Upper lobe of left lung (tissue), 6 donors: ENCODE results near the gene CCT7. TPM values are rescaled to one million over a fixed set of nuclear protein-coding genes. Genes with fewer than 3 reads are reported as not detected.
A peak's percentile ranks its signal among the peaks of the same experiment; 100 is the strongest.
"Not testable (repeated sequence)": the region's sequence is repeated elsewhere in the genome, so short reads cannot be mapped to it uniquely, and the experiment has no call there.

Experiments used
- ATAC-seq, 2 donors: fragments of 200-7000 bp; cut with Tn5 transposase; one replicate each; pipeline ENCODE4 v1.9.1; 2022; ENCODE audit warnings: mild to moderate bottlenecking in 2 of 2, moderate library complexity in 2 of 2; ENCODE audit not compliant: low FRiP score in 2 of 2
- DNase-seq, 2 donors: peaks; one replicate each; pipeline ENCODE4 v3.0.0-alpha.2; 2019 to 2020
- H3K27ac ChIP-seq, 4 donors: fragments of 200-600 bp; sonication (generic); one replicate each; pipeline ENCODE4 v1.5.1; 2016 to 2019
- H3K27me3 ChIP-seq, 4 donors: fragments of 200-600 bp; sonication (generic); one replicate each; pipeline ENCODE4 v1.5.1; 2017 to 2019
- H3K36me3 ChIP-seq, 4 donors: fragments of 200-600 bp; sonication (generic); one replicate each; pipeline ENCODE4 v1.5.1; 2016 to 2019
- H3K4me1 ChIP-seq, 4 donors: fragments of 200-600 bp; sonication (generic); one replicate each; pipeline ENCODE4 v1.5.1; 2018 to 2019
- H3K4me3 ChIP-seq, 4 donors: fragments of 200-600 bp; sonication (generic); one replicate each; pipeline ENCODE4 v1.5.1; 2017 to 2019; ENCODE audit warnings: mild to moderate bottlenecking in 2 of 4, moderate library complexity in 1 of 4
- H3K9me3 ChIP-seq, 4 donors: fragments of 200-600 bp; sonication (generic); one replicate each; pipeline ENCODE4 v1.5.1; 2018 to 2019
- CTCF ChIP-seq, 6 experiments: fragments of 450-650 bp in 4 of 6; fragments of 200-600 bp in 2 of 6; sonication (generic) in 2 of 6; IDR thresholded peaks; one replicate each; pipeline ENCODE4 v1.5.1; 2016 to 2019; ENCODE audit warnings: antibody characterized with exemption in 6 of 6
- EP300 ChIP-seq, 4 donors: sonication (generic); formaldehyde crosslinking; IDR thresholded peaks; one replicate each; pipeline ENCODE4 v1.5.1; 2017; ENCODE audit warnings: antibody characterized with exemption in 4 of 4, control low read depth in 2 of 4
- POLR2A ChIP-seq, 4 donors: fragments of 450-650 bp; IDR thresholded peaks; one replicate each; pipeline ENCODE4 v1.5.1; 2016 to 2017; ENCODE audit warnings: antibody characterized with exemption in 4 of 4, mild to moderate bottlenecking in 2 of 4
- POLR2AphosphoS5 ChIP-seq, 2 donors: sonication (generic); formaldehyde crosslinking; IDR thresholded peaks; one replicate each; pipeline ENCODE4 v1.5.1; 2017; ENCODE audit warnings: antibody characterized with exemption in 2 of 2
- WGBS, 2 donors: methylation state at CpG; one replicate each; pipeline ENCODE4 v1.1.5; 2017 to 2018; 5-methylcytosine and 5-hydroxymethylcytosine counted together
- total RNA-seq, 6 donors: library from RNA; depleted of rRNA in 4 of 6; stranded (reverse); fragments of >200 nt in 4 of 6; gene quantifications; one replicate each; pipeline versions ENCODE4 v1.1.0 to v1.2.1, GENCODE V29; 2016 to 2021
- donor health status: DM: no; HTN: no; CAD: no; lungs with moderate emphysema.
- donor health status: DM: no; HTN: yes; CAD: no; lungs with severe emphysema.

CCT7 gene
- 100 to 1,000 TPM in 5 of 6 donors, 10 to 100 TPM in 1; 70.2 to 183 (median 129) TPM for total RNA-seq

GRCh38 chr2:73233932-73234832, at the start of gene CCT7:
Gene CCT7 (plus strand): TSS chr2:73234308. CDS start chr2:73234379, 71 bp downstream.
- DNase-seq, result peak; percentile 93 to 94
- peak; percentile 94 to 95 for ATAC-seq
- H3K9me3 ChIP-seq, result no peaks in the 10 kb centered on the region
- peaks cover 27 to 47% (median 38%) of the 10 kb centered on the region in 4 donors for H3K4me1 ChIP-seq
- H3K4me3 ChIP-seq, result peak within 1 kb of the TSS; percentile 93 to 95 (median 95)
- WGBS, 2 donors, result 1% methylated on average over 43 to 69 of the region's 69 CpGs
- H3K27ac ChIP-seq, result peak within 1 kb of the TSS; percentile 84 to 96 (median 92)
- no peak for TF ChIP-seq CTCF (IDR thresholded peaks at IDR 0.05)
- peak in 1 of 4 donors; percentile 17 for TF ChIP-seq EP300 (IDR thresholded peaks at IDR 0.05)
- TF ChIP-seq POLR2A (IDR thresholded peaks at IDR 0.05), result peak in 3 of 4 donors; percentile 54 to 82 (median 74)
- TF ChIP-seq POLR2AphosphoS5 (IDR thresholded peaks at IDR 0.05), result peak; percentile 80 to 86
- no peaks in the 10 kb centered on the region for H3K27me3 ChIP-seq
- H3K36me3 ChIP-seq, result peaks cover 0 to 9% (median 2%) of the 10 kb centered on the region in 4 donors

- Histone ChIP-seq H3K36me3 (no peaks in the 10 kb centered on the region), H3K27me3 (no peaks in the 10 kb centered on the region), H3K4me1 (no peaks in the 10 kb centered on the region), H3K9me3 (peaks cover 0 to 10% (median 5%) of the 10 kb centered on the region in 4 donors), H3K27ac (no peak overlapping the region), H3K4me3 (no peak overlapping the region)
- 92% methylated on average over 2 of the region's 2 CpGs for WGBS, 2 donors
- no peak for ATAC-seq
- no peak for DNase-seq
- TF ChIP-seq POLR2AphosphoS5 (IDR thresholded peaks at IDR 0.05) (no peak), EP300 (IDR thresholded peaks at IDR 0.05) (no peak), POLR2A (IDR thresholded peaks at IDR 0.05) (no peak), CTCF (IDR thresholded peaks at IDR 0.05) (no peak)
Measured at GRCh38 chr2:73185965-73186364, 48.1 kb upstream of the CCT7 start.

GRCh38 chr2:73187549-73187948, 46.6 kb upstream of the CCT7 start:
- peaks cover 0 to 10% (median 5%) of the 10 kb centered on the region in 4 donors for H3K9me3 ChIP-seq
- WGBS, 2 donors, result 44 to 55% methylated on average over 2 of the region's 2 CpGs
- no peaks in the 10 kb centered on the region for H3K36me3 ChIP-seq
- no peak overlapping the region for H3K27ac ChIP-seq
- H3K4me3 ChIP-seq, result no peak overlapping the region
- no peaks in the 10 kb centered on the region for H3K27me3 ChIP-seq
- no peaks in the 10 kb centered on the region for H3K4me1 ChIP-seq
- no peak for TF ChIP-seq POLR2A (IDR thresholded peaks at IDR 0.05)
- no peak for TF ChIP-seq EP300 (IDR thresholded peaks at IDR 0.05)
- TF ChIP-seq CTCF (IDR thresholded peaks at IDR 0.05), result no peak
- no peak for TF ChIP-seq POLR2AphosphoS5 (IDR thresholded peaks at IDR 0.05)
- DNase-seq, result no peak
- ATAC-seq, result no peak

GRCh38 chr2:73197579-73197978, 36.5 kb upstream of the CCT7 start:
- Histone ChIP-seq H3K4me1 (peaks cover 7 to 9% (median 8%) of the 10 kb centered on the region in 4 donors), H3K9me3 (no peaks in the 10 kb centered on the region), H3K27ac (no peak overlapping the region), H3K4me3 (no peak overlapping the region), H3K36me3 (no peaks in the 10 kb centered on the region), H3K27me3 (peaks cover 0 to 8% (median 4%) of the 10 kb centered on the region in 4 donors)
- ATAC-seq, result no peak
- TF ChIP-seq POLR2A (IDR thresholded peaks at IDR 0.05) (no peak), EP300 (IDR thresholded peaks at IDR 0.05) (no peak), CTCF (IDR thresholded peaks at IDR 0.05) (no peak), POLR2AphosphoS5 (IDR thresholded peaks at IDR 0.05) (no peak)
- no peak for DNase-seq

- H3K4me3 ChIP-seq, H3K36me3 ChIP-seq, H3K9me3 ChIP-seq, H3K27ac ChIP-seq, ATAC-seq, DNase-seq: not testable (repeated sequence)
- 87 to 93% methylated on average over 10 of the region's 10 CpGs for WGBS, 2 donors
- H3K27me3 ChIP-seq, result peaks cover 0 to 18% (median 15%) of the 10 kb centered on the region in 4 donors
- peaks cover 14 to 17% (median 16%) of the 10 kb centered on the region in 4 donors for H3K4me1 ChIP-seq
Measured at GRCh38 chr2:73200281-73200680, 33.8 kb upstream of the CCT7 start.
